ENCODE data around the gene SIGLEC1. TPM values are rescaled to one million over a fixed set of nuclear protein-coding genes. Genes with fewer than 3 reads are reported as not detected.

SIGLEC1 gene
- total RNA-seq, 1 experiment from 2014 or later = not detected

DNA sequence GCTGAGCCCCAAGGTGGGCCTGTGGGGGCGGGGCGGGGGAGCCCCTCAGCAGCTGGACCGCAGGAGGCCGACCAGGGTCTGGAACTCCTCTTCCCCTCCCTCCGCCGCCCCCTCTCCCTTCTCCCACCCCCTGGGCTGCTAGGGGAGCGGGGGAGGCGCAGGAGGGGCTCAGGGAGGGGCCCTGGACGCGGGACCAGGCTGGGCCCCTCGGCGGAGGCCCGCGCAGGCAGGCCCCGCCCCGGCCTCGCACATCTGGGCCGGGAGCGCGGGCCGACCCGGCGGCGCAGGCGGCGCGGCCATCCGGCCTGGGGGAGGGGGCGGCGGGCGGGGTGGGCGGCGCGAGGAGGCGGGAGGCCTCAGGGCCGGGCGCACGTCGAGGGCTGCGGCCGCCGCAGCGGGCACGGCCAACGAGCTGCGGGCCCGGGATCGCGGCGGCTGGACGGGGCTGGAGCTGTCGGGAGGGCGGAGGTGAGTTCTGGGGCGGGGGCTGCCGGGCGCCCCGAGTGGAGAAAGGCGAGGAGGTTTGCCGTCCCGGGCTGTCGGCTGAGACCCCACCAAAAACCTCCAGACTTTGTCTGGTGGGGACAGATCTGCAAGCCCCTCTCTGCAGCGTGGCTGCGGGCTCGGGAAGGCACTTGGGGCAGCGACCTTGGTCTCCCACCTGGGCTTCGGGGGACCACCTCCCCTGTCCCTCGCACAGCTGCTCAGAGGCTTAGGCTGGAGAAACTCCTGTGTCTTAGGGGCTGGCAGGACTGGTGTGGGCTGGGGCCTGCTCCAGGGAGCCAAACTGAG lies 20.1 kb upstream of the SIGLEC1 start, which contains the start of gene HSPA12B:
Gene HSPA12B, plus strand, starts transcription at position 359 of the 792 bp plus-strand sequence. CDS start 5,990 bp downstream, outside the sequence.
- Histone ChIP-seq H3F3A (ENCODE audit: insufficient read depth, low read depth) (peaks cover 5% of the 10 kb centered on the region; the same call in 1 of the 2 replicates), H3K4me1 (replicated peaks; ENCODE audit: insufficient read depth) (peaks cover 9% of the 10 kb centered on the region), H4K20me1 (ENCODE audit: insufficient read depth) (no peaks in the 10 kb centered on the region), H3K27ac (no peak within 1 kb of the TSS), H3K9me2 (ENCODE audit: insufficient read depth) (no peaks in the 10 kb centered on the region), H3K9me3 (ENCODE audit: insufficient read depth, low read depth) (no peaks in the 10 kb centered on the region), H3K4me3 (no peak within 1 kb of the TSS), H3K79me2 (ENCODE audit: low read depth) (no peaks in the 10 kb centered on the region), H3K4me2 (no peak within 1 kb of the TSS), H3K36me3 (ENCODE audit: low read depth) (no peaks in the 10 kb centered on the region), H3K27me3 (ENCODE audit: insufficient read depth, low read depth) (no peaks in the 10 kb centered on the region), H2AFZ (no peak within 1 kb of the TSS)
- ChIA-PET POLR2A (ENCODE audit: unreplicated experiment) (no interaction called here), CTCF (no interaction called here)
- no peak for DNase-seq
- BruUV-seq (replicated peaks) = no TSS peak
- TF ChIP-seq, protein P1, sequence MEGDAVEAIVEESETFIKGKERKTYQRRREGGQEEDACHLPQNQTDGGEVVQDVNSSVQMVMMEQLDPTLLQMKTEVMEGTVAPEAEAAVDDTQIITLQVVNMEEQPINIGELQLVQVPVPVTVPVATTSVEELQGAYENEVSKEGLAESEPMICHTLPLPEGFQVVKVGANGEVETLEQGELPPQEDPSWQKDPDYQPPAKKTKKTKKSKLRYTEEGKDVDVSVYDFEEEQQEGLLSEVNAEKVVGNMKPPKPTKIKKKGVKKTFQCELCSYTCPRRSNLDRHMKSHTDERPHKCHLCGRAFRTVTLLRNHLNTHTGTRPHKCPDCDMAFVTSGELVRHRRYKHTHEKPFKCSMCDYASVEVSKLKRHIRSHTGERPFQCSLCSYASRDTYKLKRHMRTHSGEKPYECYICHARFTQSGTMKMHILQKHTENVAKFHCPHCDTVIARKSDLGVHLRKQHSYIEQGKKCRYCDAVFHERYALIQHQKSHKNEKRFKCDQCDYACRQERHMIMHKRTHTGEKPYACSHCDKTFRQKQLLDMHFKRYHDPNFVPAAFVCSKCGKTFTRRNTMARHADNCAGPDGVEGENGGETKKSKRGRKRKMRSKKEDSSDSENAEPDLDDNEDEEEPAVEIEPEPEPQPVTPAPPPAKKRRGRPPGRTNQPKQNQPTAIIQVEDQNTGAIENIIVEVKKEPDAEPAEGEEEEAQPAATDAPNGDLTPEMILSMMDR (conservative IDR thresholded peaks at IDR 0.05) = no peak
- no peak for TF ChIP-seq EZH2 (IDR thresholded peaks at IDR 0.05; ENCODE audit: low read depth)
- intact Hi-C loops (cut with micrococcal nuclease; ENCODE audit: unreplicated experiment) = no loop called here

DNA sequence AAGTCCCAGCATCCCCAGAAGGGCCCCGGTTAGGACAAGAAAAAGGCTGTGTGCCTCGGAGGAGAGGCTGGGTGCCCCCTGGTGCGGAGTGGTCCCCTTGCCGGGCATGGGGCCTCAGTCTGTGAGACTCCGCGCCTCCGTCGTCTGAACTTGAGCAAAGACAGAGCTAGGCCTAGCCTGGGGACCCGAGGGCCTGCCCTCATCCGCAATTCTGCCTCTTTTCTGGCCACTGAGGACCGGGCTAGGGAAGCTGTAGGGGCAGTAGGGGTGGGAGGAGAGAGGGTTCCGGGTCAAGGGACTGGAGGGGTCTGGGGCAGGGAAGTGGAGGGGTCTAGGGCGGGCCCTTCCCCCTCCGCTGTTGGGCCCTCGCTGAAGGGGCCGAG lies 19.5 kb upstream of the SIGLEC1 start:
- Histone ChIP-seq H3F3A (ENCODE audit: insufficient read depth, low read depth) (peaks cover 8% of the 10 kb centered on the region; the same call in 1 of the 2 replicates), H3K4me1 (replicated peaks; ENCODE audit: insufficient read depth) (peaks cover 13% of the 10 kb centered on the region), H3K4me2 (no peak overlapping the region), H3K4me3 (no peak overlapping the region), H3K36me3 (ENCODE audit: low read depth) (no peaks in the 10 kb centered on the region), H3K79me2 (ENCODE audit: low read depth) (no peaks in the 10 kb centered on the region), H3K9me2 (ENCODE audit: insufficient read depth) (no peaks in the 10 kb centered on the region), H3K9me3 (ENCODE audit: insufficient read depth, low read depth) (no peaks in the 10 kb centered on the region), H3K27ac (no peak overlapping the region), H2AFZ (no peak overlapping the region), H3K27me3 (ENCODE audit: insufficient read depth, low read depth) (0 out of 2 replicates have a peak, but pooled peaks cover 2% of the 10 kb centered on the region), H4K20me1 (ENCODE audit: insufficient read depth) (no peaks in the 10 kb centered on the region)
- intact Hi-C loops (cut with micrococcal nuclease; ENCODE audit: unreplicated experiment) = no loop called here
- no TSS peak for BruUV-seq (replicated peaks)
- ChIA-PET POLR2A (ENCODE audit: unreplicated experiment) (no interaction called here), CTCF (no interaction called here)
- TF ChIP-seq EZH2 (IDR thresholded peaks at IDR 0.05; ENCODE audit: low read depth) = no peak
- TF ChIP-seq, protein P1 (conservative IDR thresholded peaks at IDR 0.05) = no peak
- DNase-seq = no peak

DNA sequence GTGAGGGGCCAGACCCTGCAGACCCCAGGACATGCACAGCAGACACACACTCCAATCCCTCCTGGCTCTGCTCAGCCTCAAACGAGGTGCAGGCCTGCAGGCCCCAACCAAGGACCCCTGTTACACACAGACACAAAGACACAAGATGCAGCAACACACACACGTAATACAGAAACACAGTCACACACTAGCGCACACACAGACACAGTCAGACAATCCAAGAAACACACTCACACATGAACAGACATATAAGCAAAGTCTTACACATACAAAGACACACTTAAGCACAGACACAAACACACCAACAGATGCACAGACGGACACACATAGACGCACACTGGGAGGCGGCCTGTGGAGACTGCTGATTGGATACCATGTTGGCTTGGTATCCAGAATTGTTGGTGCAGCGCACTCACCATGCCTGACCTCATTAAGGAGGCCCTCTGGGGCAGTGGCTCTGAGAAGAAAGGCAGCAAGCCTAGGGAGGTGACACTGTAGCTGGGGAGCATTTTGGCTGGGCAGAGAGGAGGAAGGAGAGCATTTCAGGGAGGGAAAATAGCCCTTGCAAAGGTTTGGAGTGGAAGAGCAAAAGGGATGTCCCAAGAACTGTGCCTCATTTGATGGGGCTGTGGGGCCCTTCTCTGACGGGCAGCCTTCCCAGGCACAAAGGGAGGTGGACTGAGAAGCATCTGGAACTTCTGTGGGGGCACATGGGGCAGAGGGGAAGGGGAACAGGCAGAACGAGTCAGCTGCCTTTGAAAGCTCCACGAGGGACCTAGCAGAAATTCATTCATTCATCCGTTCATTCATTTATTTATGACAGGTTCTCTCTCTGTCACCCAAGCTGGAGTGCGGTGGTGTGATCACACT lies 18.6 kb upstream of the SIGLEC1 start:
- no peak overlapping the region for H2AFZ ChIP-seq
- H3K36me3 ChIP-seq (ENCODE audit: low read depth) = no peaks in the 10 kb centered on the region
- POLR2A ChIA-PET (ENCODE audit: unreplicated experiment) = no interaction called here
- no peak for DNase-seq
- H3K9me3 ChIP-seq (ENCODE audit: insufficient read depth, low read depth) = no peaks in the 10 kb centered on the region
- 0 out of 2 replicates have a peak, but pooled peaks cover 5% of the 10 kb centered on the region for H3K27me3 ChIP-seq (ENCODE audit: insufficient read depth, low read depth)
- no peak overlapping the region for H3K27ac ChIP-seq
- H4K20me1 ChIP-seq (ENCODE audit: insufficient read depth) = no peaks in the 10 kb centered on the region
- BruUV-seq (replicated peaks) = no TSS peak
- H3K4me1 ChIP-seq (replicated peaks; ENCODE audit: insufficient read depth) = peaks cover 13% of the 10 kb centered on the region
- no peak for TF ChIP-seq EZH2 (IDR thresholded peaks at IDR 0.05; ENCODE audit: low read depth)
- TF ChIP-seq, protein P1 (conservative IDR thresholded peaks at IDR 0.05) = no peak
- intact Hi-C loops (cut with micrococcal nuclease; ENCODE audit: unreplicated experiment) = no loop called here
- H3F3A ChIP-seq (ENCODE audit: insufficient read depth, low read depth) = peaks cover 8% of the 10 kb centered on the region; the same call in 1 of the 2 replicates
- no peaks in the 10 kb centered on the region for H3K9me2 ChIP-seq (ENCODE audit: insufficient read depth)
- H3K4me2 ChIP-seq = no peak overlapping the region
- no peaks in the 10 kb centered on the region for H3K79me2 ChIP-seq (ENCODE audit: low read depth)
- H3K4me3 ChIP-seq = no peak overlapping the region
- CTCF ChIA-PET = no interaction called here

Data from PC-9 (cell line).